Measurements from ENCODE around the gene MAP7D1.
"Not testable (repeated sequence)": the region's sequence is repeated elsewhere in the genome, so short reads cannot be mapped to it uniquely, and the experiment has no call there.

The MAP7D1 gene

DNA sequence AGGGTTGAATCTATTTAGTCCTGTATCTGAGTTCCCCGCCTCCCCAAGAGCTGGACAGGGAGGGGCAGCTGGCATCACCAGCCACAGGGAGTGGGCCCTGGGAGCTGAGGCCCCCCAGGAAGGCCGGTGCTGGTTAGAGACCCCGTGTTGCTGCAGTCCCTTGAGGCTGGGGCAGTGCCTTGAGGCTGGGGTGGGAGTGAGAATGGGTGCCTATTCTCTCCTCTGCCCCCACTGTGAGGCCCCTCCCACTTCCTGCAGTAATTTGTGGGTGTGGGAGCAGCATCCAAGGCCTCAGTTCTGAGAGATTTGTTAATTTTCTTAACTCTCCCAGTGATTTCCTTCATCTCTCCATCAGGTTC is 4.1 kb upstream of the MAP7D1 start:
- DNase-seq (ENCODE audit: low read depth), result no peak

DNA sequence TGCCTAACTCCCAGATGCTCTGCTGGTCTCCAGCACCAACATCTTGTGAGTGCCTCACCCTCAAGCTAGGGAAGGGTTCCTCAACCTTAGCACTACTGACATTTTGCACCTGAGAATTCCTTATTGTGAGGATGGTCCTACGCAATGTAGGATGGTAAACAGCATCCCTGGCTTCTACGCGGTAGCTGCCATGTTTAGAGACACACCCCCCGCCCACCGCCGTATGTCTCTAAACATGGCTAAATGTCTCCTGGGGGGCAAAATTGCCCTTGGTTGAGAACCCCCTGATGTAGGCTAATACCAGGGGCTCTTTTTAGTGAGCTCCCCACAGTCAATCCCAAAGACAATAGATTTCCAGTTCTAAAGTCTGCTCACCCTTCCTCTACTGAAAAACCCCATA is 2.5 kb upstream of the MAP7D1 start:
- no peak for DNase-seq (ENCODE audit: low read depth)

DNA sequence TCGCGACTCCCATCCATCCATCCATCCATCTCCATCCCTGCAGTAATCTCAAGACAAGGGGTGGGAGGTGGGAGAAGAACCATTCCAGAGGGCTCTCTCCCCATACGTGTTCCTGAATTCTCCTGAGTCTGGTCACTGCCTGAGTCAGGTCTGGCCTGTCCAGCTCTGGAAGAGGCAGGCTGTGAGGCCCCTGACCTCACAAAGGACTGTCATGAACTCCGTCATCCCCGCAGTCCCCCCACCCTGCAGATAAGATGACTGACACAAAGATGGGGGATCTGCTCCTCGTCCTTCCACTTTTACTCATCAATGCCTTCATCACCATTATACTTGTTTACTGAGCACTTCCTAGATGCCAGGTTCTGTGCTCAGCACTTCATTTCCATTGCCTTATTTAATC is 1.6 kb upstream of the MAP7D1 start:
- DNase-seq (ENCODE audit: low read depth), result no peak

DNA sequence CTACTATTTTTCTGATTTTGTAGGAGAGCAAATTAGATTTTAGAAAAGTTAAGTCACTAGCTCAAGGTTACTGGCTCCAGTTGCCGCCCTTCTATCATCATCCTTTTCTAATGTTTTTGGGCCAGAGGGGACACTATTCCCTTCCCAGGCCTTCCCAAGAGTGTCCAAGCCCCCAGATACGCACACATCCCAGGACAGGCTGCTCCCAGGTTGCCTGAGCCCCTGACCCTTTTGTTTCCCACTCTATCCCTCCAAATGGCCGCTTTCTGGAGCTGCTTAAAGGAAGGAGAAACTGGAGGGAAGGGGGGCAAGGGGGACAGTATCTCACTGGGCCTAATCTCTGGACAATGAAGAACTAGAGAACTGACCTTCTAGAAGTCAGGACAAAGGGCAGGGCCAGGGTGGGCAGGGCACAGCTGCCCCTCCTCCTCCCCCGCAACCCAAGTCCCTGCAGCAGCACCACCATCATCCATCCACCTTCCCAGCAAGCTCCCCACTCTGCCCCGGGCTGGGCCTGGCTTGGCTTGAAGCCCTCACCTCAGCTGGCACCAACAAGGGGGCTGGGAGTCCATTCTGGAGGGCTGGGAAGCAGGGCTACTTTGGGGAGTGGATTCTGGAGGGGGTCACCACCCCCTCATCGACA is 1.1 kb upstream of the MAP7D1 start:
- no peak for DNase-seq (ENCODE audit: low read depth)

DNA sequence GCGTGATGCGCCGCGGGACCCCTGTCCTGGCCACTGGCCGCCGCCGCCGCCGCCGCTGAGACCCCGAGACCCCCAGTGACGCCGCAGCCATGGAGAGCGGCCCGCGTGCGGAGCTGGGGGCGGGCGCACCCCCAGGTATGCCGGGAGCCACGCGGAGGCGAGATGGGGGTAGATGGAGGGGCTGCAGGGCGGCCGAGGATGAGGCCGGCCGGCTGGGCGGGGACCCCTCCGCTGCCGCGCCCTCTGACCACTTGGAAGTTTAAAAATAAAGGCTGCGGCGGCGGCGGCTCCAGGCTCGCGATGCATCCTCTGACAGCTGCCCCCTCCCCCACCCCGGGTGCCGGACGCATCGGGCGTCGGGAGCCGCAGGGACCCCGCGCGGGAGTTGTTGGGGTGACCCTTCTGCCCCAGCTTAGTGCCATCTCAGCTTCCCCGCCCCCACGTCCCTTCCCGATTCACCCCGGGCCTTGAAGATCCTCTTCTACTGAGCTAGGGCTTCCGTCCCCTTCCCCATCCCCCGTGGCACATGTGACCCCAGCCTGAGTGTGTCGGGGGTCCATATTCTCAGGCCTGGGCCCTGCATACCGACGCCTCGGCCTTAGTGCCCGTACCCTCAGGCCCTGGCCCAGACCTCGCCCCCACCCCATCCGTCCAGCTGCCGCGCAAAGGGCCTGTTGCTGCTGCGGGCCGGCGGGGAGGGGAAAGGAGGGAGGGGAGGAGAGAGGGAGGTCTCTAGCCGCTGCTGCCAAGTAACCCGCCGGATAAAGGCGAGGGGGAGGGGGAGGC is 562 bp downstream of the MAP7D1 start:
- peak; percentile 66 for DNase-seq (ENCODE audit: low read depth)

- DNase-seq (ENCODE audit: low read depth), result no peak
These were observed 1.3 kb downstream of the MAP7D1 start for GRCh38 chr1:36157115-36157903.

GRCh38 chr1:36157973-36158826 is 2.2 kb downstream of the MAP7D1 start:
- DNase-seq (ENCODE audit: low read depth), result no peak

GRCh38 chr1:36158827-36159252 is 2.9 kb downstream of the MAP7D1 start:
- DNase-seq (ENCODE audit: low read depth), result not testable (repeated sequence)

DNA sequence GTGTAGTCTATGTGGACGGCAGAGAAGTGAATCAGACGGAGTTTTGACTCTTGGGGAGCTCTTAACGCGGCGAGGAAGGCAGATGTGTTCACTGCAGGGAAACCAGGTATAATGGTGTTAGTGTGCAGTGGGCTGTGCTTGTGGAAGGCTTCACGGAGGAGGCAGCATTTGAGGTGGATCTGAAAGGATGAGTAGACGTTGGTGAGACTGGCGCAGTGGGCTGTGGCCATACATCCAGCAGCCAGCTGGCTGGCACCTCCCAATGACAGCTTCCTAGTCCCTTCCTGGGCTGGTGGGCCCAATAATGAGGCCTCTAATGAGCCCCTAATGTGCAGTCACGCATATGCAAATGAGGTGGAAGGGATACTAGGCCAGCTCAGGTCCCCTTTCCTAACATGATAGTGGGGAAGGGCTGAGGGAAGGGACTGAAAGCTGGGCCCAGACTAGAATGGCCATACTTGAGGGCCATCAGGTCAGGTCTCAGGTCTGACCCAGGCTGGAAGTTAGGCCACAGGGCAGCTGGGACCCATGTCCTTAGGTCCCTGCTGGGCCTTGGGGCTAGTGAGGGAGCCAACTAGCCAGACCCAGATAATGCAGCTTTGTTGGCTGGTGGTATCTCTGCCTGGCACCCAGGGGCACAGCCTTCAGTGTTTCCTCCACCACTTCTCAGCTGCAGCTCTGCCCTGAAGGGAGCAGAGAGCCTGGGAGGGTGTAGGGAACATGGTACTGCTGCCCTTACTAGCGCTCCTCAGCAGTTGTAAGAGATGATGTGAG is 3.8 kb downstream of the MAP7D1 start:
- no peak for DNase-seq (ENCODE audit: low read depth)

- DNase-seq (ENCODE audit: low read depth), result no peak
These were observed 4.5 kb downstream of the MAP7D1 start for GRCh38 chr1:36160388-36160948.

- DNase-seq (ENCODE audit: low read depth), result peak; percentile 89
These were observed 5.1 kb downstream of the MAP7D1 start for GRCh38 chr1:36160949-36161485.

- DNase-seq (ENCODE audit: low read depth), result peak; percentile 71
These were observed 5.9 kb downstream of the MAP7D1 start for GRCh38 chr1:36161641-36162531.

DNA sequence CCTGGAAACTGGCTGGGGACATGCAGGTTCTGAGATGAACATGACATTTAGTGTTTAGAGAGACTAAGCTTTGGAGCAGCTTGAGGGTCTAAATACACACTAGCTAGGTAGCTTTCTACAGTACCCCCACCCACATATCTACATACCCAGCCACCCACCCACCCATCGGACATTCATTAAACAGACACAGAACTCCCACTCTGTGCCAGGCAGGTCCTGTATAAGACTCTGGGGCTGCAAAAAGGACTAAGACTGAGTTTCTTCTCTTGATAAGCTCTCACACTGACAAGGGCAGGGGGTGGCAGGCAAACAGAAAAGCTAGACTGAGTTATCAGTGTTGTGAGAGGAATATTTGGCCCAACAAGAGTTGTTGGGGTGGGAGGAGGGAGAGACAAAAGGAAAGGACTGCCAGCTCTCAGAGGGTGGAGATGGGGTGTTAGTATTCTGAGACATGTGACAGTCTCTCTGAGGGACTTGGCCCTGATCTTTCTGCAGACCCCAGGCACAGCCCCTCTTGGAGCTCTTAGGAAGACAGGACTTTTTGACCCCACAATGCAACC is 6.8 kb downstream of the MAP7D1 start:
- DNase-seq (ENCODE audit: low read depth), result no peak

DNA sequence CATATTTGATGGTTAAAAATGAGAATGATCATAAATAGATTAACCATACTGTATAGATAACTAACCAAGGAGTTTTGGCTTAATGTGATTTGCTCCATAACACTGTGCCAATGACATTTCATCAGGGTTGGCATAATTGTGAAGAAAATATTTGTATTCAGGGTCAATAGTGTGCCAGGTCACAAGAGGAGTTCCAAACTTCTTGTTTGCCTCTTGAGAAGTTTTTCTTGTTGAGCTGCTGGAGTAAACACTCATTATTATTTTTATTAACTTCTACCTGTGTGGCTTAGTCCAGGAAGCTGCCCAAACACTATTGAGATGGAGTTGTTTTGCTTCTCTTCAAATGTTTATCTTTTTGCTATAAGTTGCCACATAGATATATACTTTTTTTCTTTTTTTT is 7.5 kb downstream of the MAP7D1 start:
- no peak for DNase-seq (ENCODE audit: low read depth)

- DNase-seq (ENCODE audit: low read depth), result no peak
These were observed 8.4 kb downstream of the MAP7D1 start for GRCh38 chr1:36164361-36164760.

DNA sequence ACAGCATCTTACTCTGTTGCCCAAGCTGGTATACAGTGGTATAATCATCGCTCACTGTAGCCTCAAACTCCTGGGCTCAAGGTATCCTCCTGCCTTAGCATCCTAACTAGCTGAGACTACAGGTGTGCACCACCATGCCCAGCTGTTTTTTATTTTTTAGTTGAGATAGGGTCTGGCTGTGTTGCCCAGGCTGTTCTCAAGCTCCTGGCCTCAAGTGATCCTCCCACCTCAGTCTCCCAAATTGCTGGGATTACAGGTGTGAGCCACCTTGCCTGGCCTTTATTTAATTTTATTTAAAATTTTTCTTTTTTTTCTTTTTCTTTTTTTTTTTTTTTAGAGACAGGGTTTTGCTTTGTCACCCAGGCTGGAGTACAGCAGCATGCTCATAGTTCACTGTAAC is 9.2 kb downstream of the MAP7D1 start:
- DNase-seq (ENCODE audit: low read depth), result no peak

- DNase-seq (ENCODE audit: low read depth), result no peak
These were observed 10.2 kb downstream of the MAP7D1 start for GRCh38 chr1:36166136-36166535.

DNA sequence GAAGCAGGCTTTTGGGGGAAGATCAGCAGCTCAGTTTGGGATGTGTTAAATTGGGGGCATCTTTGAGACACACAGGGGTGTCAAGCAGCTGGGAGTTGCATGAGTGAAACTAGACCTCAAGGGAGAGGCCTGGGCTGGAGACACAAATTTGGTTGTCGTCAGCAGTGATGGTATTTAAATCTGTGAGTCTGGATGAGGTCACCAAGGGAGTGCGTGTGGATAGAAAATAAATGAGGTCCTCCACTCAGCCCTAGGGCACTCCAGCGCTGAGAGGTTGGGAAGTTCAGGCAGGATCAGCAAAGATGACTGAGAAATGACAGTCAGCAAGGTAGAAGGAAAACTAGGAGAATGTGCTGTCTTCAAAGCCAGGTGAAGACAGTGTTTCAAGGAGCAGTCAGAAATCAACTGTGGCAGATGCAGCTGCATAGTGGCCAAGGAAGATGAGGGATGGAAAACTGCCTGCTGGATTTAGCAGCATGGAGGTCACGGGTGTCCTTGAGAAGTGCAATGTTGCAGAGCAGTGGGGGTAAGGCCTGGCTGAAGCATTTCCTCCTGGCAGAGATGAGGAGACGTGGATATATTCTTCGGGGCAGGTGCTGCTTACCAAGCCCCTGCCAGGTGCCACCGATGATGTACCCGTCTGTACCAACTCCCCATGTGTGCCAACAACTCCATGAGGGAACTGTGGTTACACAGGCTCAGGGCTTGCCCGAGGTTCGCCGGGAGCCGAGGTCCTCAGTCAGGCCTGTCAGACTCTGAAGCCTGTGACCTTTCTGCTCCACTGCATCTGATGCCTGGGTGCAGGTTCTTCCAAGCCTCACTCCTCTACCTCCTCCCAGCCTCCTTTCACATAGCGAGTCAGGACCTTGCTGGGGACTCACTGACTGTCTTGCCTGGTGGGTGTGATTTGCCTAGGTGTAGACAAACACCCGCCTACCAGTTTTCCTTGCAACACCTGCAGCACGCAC is 11.3 kb downstream of the MAP7D1 start:
- peak; percentile 91 for DNase-seq (ENCODE audit: low read depth)

All from ELR (cell line).